Kidney capillary endothelial cell (primary cell): ENCODE results near the gene PAK4.

Experiments used
- DNase-seq: peaks from one replicate; pipeline ENCODE4 v3.0.0-alpha.2; 2018; ENCODE audit warnings: low spot score

Gene PAK4

GRCh38 chr19:39146686-39147450 is 21.3 kb downstream of the PAK4 start:
- no peak for DNase-seq

GRCh38 chr19:39147480-39147879 is 21.9 kb downstream of the PAK4 start:
- DNase-seq: no peak

DNA sequence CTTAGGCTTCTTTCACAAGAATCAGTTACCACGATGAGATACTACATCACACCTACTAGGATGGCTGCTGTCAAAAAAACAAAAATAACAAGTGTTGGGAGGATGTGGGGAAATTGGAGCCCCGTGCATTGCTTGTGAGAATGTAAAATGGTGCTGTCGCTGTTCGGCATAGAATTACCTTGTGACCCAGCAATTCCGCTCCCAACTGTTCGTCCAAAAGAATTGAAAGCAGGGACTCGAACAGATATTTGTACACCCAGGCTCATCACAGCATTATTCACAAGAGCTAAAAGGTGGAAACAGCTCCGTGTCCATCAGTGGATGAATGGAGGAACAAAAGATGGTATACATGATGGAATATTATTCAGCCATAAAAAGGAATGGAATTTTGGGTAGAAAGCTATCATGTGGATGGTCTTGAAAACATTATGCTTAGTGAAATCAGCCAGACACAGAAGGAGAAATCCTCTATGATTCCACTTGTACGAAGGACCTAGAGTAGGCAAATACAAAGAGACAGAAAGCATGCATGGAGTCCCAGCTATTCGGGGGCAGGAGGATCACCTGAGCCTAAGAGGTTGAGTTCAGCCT is 23.4 kb downstream of the PAK4 start:
- no peak for DNase-seq

DNA sequence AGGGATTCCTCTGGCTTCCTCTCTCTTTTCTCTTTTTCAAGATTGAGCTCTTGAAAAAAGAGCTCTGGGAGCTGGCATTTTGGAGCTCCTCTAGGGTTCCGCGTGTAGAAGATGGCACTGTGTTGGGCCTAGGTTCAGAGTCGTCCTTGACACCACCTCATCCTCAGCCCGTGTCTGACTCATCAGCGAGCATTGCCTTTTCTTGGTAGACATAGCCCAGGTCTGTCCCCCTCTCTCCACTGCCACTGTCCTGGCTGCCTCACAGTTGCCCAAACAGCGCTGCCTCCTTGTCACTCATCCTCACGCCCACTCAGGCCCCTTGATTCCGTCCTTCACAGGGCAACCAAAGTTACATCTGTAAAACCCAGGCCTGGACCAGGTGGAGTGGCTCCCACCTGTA is 24.6 kb downstream of the PAK4 start:
- no peak for DNase-seq

GRCh38 chr19:39150807-39151600 is 25.4 kb downstream of the PAK4 start:
- no peak for DNase-seq

GRCh38 chr19:39152066-39152465 is 26.5 kb downstream of the PAK4 start:
- no peak for DNase-seq

DNA sequence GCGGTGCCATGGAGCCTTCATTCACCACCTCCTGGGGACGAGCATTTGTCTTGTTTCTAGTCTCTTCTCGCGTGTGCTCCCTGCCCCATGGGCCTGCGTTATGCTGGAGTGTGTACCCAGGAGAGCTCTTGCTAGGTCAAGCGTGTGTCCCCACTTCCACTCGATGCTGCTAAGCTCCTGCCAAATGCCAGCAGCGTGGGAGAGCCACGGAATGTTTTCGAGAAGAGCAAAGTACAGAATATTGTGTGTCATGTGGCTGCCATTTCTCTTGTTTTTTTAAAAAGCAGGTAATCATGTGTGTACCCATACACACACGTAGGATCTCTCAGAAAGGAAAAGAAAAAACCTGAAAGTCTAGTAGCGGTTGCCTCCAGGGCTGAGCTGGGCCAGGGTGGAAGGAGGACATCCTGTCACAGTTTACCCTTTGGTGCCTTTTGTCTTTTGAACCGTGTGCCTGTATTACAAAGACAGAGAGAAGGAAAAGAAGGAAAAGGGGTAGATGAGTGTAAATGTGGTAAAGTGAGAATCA is 28.6 kb downstream of the PAK4 start:
- no peak for DNase-seq

GRCh38 chr19:39154629-39155100 is 29.1 kb downstream of the PAK4 start:
- no peak for DNase-seq

DNA sequence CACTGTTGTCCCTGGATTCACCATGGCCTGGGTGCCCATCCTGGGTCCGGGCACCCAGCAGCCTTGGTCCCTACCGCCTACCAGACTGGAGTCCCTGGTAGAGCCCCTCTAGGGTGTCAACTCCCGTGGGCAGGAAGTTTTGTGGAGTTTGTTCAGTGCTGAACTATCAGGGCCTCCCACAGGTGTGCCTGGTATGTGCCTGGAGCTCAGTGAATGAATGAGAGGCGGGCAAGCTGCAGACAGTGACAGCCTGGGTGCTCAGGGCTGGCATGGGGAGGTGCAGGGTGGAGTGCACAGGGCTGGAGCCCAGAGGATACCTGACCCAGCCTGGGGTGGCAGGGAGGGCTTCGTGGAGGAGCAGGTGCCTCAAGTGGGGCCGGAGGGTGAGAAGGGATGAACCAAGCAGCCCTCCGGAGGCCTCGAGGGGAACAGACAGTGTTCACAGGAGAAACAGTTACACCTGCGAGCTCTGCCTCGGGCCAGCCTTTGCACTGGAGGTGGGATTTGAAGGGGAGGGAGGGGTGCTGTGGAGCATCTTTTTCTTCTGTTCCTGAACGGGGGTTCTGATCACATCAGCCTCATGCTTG is 29.6 kb downstream of the PAK4 start:
- DNase-seq: no peak

DNA sequence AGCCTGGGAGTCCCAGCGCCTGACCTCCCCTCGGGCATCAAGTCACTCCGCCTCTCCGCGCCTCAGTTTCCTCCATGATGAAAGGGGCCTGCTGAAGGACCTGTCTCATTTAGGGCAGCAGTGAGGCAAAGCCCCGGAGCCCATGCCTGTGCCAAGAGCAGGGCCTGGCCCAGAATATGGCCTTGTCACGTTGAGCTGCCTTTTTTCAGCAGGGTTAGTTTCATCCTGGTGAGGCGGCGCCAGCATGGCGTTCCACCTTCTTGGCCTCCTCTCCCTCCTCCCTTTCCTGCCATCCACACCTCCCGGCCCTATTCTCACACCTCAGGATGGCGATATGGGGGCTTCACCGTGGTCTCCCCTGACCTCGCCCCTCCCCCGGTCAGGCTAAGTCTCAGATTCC is 30.2 kb downstream of the PAK4 start:
- DNase-seq: no peak

- DNase-seq: no peak
Measured at GRCh38 chr19:39156326-39157230, 31.0 kb downstream of the PAK4 start.

- DNase-seq: no peak
Measured at GRCh38 chr19:39157275-39157996, 31.9 kb downstream of the PAK4 start.

DNA sequence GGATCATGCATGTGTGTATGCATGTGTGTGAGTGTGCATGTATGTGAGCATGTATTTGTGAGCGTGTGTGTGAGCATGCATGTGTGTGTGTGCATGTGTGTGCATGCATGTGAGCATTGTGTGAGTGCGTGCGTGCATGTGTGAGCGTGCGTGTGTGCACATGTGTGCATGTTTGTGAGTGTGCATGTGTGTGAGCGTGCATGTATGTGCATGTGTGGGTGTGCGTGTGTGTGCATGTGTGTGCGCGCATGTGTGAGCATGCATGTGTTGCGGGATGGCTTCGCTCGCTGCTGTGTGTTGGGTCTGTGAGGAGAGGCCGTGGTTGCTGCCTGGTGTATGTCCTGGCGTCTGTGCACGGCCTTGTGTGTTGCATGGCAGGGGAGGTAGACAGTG is 32.4 kb downstream of the PAK4 start:
- DNase-seq: no peak

DNA sequence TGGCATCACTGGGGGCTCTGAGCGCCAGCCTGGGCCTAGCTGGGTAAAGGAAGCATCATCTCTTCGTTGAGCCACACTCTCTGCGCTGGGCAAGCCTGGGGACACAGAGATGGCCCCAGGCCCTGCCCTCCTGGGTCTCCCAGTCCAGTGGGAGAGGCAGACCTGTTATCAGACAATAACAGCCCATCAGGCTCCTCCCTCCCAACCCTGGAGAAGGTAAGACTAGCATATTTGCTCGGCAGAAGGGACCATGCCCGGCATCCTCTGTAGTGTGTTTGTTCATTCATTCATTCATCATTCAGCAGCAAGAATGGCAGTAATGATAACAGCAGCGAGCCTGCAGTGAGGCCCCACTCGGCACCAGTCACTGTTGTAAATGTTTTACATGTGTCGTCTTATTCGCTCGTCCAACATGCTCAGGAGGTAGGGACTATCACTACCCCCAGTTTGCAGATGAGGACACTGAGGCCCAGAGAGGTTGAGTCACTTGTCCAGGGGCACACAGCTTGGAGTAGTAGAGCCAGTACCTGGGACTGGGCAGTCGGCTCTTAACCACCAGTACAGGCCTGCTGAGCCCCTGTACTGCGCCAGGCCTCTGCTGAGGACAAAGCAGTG is 33.2 kb downstream of the PAK4 start:
- DNase-seq: no peak

- no peak for DNase-seq
Measured at GRCh38 chr19:39160523-39160861, 34.9 kb downstream of the PAK4 start.

GRCh38 chr19:39160889-39161672 is 35.5 kb downstream of the PAK4 start:
- DNase-seq: no peak

- no peak for DNase-seq
Measured at GRCh38 chr19:39162441-39163043, 37.0 kb downstream of the PAK4 start.

GRCh38 chr19:39163621-39164020 is 38.0 kb downstream of the PAK4 start:
- no peak for DNase-seq

DNA sequence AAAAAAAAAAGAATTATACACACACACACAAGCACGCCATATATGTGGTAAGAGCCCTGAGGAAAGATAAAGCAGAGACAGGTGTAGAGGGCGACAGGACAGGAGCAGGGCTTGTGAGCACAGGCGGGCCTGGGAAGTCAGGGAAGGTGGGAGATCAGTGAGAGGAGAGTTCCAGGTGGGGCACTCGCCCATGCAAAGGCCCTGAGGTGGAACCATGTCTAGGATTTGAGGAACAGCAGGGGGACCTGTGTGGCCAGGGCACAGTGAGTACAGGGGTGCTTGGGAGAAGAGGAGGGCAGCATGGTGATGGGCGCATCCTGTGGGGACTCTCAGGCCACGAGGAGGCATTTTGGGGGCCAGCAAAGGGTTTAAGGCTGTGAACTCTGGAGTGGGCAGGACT is 38.7 kb downstream of the PAK4 start:
- DNase-seq: no peak
